Measurements from ENCODE around the gene TCF4.

TCF4 gene

GRCh38 chr18:55261253-55261652 lies 326.7 kb downstream of the TCF4 start:
- no peak for DNase-seq (ENCODE audit: low spot score)

GRCh38 chr18:55258088-55258487 lies 329.9 kb downstream of the TCF4 start:
- DNase-seq (ENCODE audit: low spot score), result no peak

- no peak for DNase-seq (ENCODE audit: low spot score)
Measured at GRCh38 chr18:55256929-55257289, 331.1 kb downstream of the TCF4 start.

GRCh38 chr18:55256226-55256928 lies 331.6 kb downstream of the TCF4 start:
- peak; percentile 36 for DNase-seq (ENCODE audit: low spot score)

- no peak for DNase-seq (ENCODE audit: low spot score)
Measured at GRCh38 chr18:55253814-55254213, 334.2 kb downstream of the TCF4 start.

- DNase-seq (ENCODE audit: low spot score), result no peak
Measured at GRCh38 chr18:55252901-55253300, 335.1 kb downstream of the TCF4 start.

GRCh38 chr18:55252053-55252675 lies 335.8 kb downstream of the TCF4 start:
- DNase-seq (ENCODE audit: low spot score), result no peak

- no peak for DNase-seq (ENCODE audit: low spot score)
Measured at GRCh38 chr18:55251254-55251971, 336.6 kb downstream of the TCF4 start.

GRCh38 chr18:55250768-55251173 lies 337.2 kb downstream of the TCF4 start:
- DNase-seq (ENCODE audit: low spot score), result no peak

GRCh38 chr18:55249550-55249949 lies 338.4 kb downstream of the TCF4 start:
- DNase-seq (ENCODE audit: low spot score), result no peak

GRCh38 chr18:55248495-55248894 lies 339.5 kb downstream of the TCF4 start:
- no peak for DNase-seq (ENCODE audit: low spot score)

GRCh38 chr18:55247032-55247431 lies 341.0 kb downstream of the TCF4 start:
- no peak for DNase-seq (ENCODE audit: low spot score)

- DNase-seq (ENCODE audit: low spot score), result no peak
Measured at GRCh38 chr18:55246278-55246677, 341.7 kb downstream of the TCF4 start.

- no peak for DNase-seq (ENCODE audit: low spot score)
Measured at GRCh38 chr18:55245211-55245614, 342.8 kb downstream of the TCF4 start.

GRCh38 chr18:55244546-55244945 lies 343.4 kb downstream of the TCF4 start:
- DNase-seq (ENCODE audit: low spot score), result no peak

- no peak for DNase-seq (ENCODE audit: low spot score)
Measured at GRCh38 chr18:55243857-55244256, 344.1 kb downstream of the TCF4 start.

- DNase-seq (ENCODE audit: low spot score), result no peak
Measured at GRCh38 chr18:55243255-55243654, 344.7 kb downstream of the TCF4 start.

GRCh38 chr18:55240978-55241377 lies 347.0 kb downstream of the TCF4 start:
- no peak for DNase-seq (ENCODE audit: low spot score)

GRCh38 chr18:55239740-55240139 lies 348.3 kb downstream of the TCF4 start:
- DNase-seq (ENCODE audit: low spot score), result no peak

GRCh38 chr18:55237660-55238059 lies 350.3 kb downstream of the TCF4 start:
- peak; percentile 42 for DNase-seq (ENCODE audit: low spot score)

- DNase-seq (ENCODE audit: low spot score), result peak; percentile 46
Measured at GRCh38 chr18:55236150-55236931, 351.7 kb downstream of the TCF4 start.

GRCh38 chr18:55235094-55235461 lies 352.9 kb downstream of the TCF4 start:
- DNase-seq (ENCODE audit: low spot score), result no peak
